ENCODE measurements around the gene TNIK. TPM values are rescaled to one million over a fixed set of nuclear protein-coding genes. Genes with fewer than 3 reads are reported as not detected.

Gene TNIK
- polyA plus RNA-seq, 1 donor from 2014 or later = 19.3 TPM

DNA sequence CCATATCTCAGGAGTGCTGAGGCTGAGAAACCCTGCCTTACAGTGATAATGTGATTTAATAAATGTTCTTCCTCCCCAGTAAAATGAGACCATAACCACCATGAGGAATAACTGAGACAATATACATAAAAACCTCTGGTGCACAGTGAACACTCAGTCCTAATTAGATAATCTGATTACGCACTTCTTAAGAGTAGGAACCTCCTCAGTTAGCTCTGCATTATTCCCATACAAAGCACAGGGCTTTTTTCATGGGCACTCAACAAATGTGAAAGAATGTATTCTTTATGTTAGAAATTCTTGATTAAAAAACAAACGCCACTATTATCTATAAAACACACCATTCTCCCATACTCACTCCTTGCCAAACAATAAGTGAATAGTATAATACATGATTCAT, 97.0 kb downstream of the TNIK start:
- Histone ChIP-seq H3K79me2 (replicated peaks; ENCODE audit: insufficient read depth, low read length) (no peaks in the 10 kb centered on the region), H3K9me3 (ENCODE audit: low read length) (no peaks in the 10 kb centered on the region), H3K4me3 (ENCODE audit: low read length) (no peak overlapping the region), H3F3A (ENCODE audit: insufficient read depth, low read length, poor library complexity, severe bottlenecking) (no peaks in the 10 kb centered on the region), H3K9ac (ENCODE audit: low read length) (no peak overlapping the region), H4K20me1 (ENCODE audit: insufficient read depth) (no peaks in the 10 kb centered on the region), H3K27me3 (ENCODE audit: insufficient read depth, low read depth, low read length) (no peaks in the 10 kb centered on the region), H3K36me3 (ENCODE audit: insufficient read depth, low read length) (no peaks in the 10 kb centered on the region), H2AFZ (ENCODE audit: low read depth, low read length) (no peak overlapping the region), H3K27ac (ENCODE audit: low read length) (no peak overlapping the region), H3K4me2 (ENCODE audit: low read length) (no peak overlapping the region), H3K9me2 (ENCODE audit: insufficient read depth, low read length) (no peaks in the 10 kb centered on the region)
- TF ChIP-seq EZH2 (IDR thresholded peaks at IDR 0.05; ENCODE audit: borderline replicate concordance, insufficient read depth, low read length, poor library complexity, severe bottlenecking) = no peak
- no peak for TF ChIP-seq SMC3 (conservative IDR thresholded peaks at IDR 0.05; ENCODE audit: poor library complexity)

DNA sequence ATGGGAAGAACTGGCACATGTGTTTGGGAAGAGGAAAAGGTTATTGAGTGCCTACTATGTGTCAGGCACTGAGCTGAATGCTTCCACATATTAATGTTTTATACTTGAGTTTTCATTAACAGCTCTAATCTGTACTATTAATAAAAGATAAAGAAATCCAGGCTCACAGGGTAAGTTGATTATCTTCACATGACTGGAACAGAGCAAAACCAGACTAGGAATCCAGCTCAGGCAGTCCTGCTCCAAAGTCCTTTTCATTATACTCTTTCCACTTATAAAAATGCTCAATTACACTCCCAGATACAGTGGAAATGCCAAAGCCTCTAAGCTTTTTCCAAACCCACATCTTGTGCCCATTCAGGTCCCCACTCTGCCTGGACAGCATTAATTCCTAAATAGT, 97.6 kb downstream of the TNIK start:
- no peaks in the 10 kb centered on the region for H4K20me1 ChIP-seq (ENCODE audit: insufficient read depth)
- H3K36me3 ChIP-seq (ENCODE audit: insufficient read depth, low read length) = no peaks in the 10 kb centered on the region
- H3K27me3 ChIP-seq (ENCODE audit: insufficient read depth, low read depth, low read length) = no peaks in the 10 kb centered on the region
- H3K4me3 ChIP-seq (ENCODE audit: low read length) = no peak overlapping the region
- no peaks in the 10 kb centered on the region for H3F3A ChIP-seq (ENCODE audit: insufficient read depth, low read length, poor library complexity, severe bottlenecking)
- no peak overlapping the region for H3K4me2 ChIP-seq (ENCODE audit: low read length)
- H3K79me2 ChIP-seq (replicated peaks; ENCODE audit: insufficient read depth, low read length) = no peaks in the 10 kb centered on the region
- no peaks in the 10 kb centered on the region for H3K9me2 ChIP-seq (ENCODE audit: insufficient read depth, low read length)
- no peak overlapping the region for H3K9ac ChIP-seq (ENCODE audit: low read length)
- H3K9me3 ChIP-seq (ENCODE audit: low read length) = no peaks in the 10 kb centered on the region
- TF ChIP-seq, protein P1, sequence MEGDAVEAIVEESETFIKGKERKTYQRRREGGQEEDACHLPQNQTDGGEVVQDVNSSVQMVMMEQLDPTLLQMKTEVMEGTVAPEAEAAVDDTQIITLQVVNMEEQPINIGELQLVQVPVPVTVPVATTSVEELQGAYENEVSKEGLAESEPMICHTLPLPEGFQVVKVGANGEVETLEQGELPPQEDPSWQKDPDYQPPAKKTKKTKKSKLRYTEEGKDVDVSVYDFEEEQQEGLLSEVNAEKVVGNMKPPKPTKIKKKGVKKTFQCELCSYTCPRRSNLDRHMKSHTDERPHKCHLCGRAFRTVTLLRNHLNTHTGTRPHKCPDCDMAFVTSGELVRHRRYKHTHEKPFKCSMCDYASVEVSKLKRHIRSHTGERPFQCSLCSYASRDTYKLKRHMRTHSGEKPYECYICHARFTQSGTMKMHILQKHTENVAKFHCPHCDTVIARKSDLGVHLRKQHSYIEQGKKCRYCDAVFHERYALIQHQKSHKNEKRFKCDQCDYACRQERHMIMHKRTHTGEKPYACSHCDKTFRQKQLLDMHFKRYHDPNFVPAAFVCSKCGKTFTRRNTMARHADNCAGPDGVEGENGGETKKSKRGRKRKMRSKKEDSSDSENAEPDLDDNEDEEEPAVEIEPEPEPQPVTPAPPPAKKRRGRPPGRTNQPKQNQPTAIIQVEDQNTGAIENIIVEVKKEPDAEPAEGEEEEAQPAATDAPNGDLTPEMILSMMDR (IDR thresholded peaks at IDR 0.05; ENCODE audit: poor library complexity, severe bottlenecking) = no peak
- TF ChIP-seq EZH2 (IDR thresholded peaks at IDR 0.05; ENCODE audit: borderline replicate concordance, insufficient read depth, low read length, poor library complexity, severe bottlenecking) (no peak), TAF1 (IDR thresholded peaks at IDR 0.05; ENCODE audit: low read depth) (no peak), RAD21 (conservative IDR thresholded peaks at IDR 0.05) (no peak), POLR2AphosphoS5 (IDR thresholded peaks at IDR 0.05) (no peak), MXI1 (conservative IDR thresholded peaks at IDR 0.05; ENCODE audit: poor library complexity, severe bottlenecking) (no peak), EP300 (conservative IDR thresholded peaks at IDR 0.05; ENCODE audit: poor library complexity, severe bottlenecking) (no peak), SMC3 (conservative IDR thresholded peaks at IDR 0.05; ENCODE audit: poor library complexity) (no peak)
- TF ChIP-seq, protein P2, sequence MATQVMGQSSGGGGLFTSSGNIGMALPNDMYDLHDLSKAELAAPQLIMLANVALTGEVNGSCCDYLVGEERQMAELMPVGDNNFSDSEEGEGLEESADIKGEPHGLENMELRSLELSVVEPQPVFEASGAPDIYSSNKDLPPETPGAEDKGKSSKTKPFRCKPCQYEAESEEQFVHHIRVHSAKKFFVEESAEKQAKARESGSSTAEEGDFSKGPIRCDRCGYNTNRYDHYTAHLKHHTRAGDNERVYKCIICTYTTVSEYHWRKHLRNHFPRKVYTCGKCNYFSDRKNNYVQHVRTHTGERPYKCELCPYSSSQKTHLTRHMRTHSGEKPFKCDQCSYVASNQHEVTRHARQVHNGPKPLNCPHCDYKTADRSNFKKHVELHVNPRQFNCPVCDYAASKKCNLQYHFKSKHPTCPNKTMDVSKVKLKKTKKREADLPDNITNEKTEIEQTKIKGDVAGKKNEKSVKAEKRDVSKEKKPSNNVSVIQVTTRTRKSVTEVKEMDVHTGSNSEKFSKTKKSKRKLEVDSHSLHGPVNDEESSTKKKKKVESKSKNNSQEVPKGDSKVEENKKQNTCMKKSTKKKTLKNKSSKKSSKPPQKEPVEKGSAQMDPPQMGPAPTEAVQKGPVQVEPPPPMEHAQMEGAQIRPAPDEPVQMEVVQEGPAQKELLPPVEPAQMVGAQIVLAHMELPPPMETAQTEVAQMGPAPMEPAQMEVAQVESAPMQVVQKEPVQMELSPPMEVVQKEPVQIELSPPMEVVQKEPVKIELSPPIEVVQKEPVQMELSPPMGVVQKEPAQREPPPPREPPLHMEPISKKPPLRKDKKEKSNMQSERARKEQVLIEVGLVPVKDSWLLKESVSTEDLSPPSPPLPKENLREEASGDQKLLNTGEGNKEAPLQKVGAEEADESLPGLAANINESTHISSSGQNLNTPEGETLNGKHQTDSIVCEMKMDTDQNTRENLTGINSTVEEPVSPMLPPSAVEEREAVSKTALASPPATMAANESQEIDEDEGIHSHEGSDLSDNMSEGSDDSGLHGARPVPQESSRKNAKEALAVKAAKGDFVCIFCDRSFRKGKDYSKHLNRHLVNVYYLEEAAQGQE (IDR thresholded peaks at IDR 0.05; ENCODE audit: borderline replicate concordance) = no peak
- H2AFZ ChIP-seq (ENCODE audit: low read depth, low read length) = no peak overlapping the region
- H3K27ac ChIP-seq (ENCODE audit: low read length) = no peak overlapping the region

DNA sequence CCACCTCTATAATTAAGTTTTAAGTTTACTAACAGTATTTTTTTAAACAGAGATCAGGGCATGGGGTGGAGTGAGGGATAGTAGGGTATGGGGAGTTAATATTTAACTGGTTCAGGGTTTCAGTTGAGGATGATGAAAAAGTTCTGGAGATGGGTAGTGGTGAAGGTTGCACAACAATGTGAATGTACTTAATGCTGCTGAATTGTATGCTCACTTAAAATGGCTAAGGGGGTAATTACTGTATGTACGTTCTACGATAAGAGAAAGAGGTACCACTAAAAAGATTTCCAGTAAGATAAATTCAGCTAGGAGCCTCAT, 101.4 kb downstream of the TNIK start:
- Histone ChIP-seq H3K4me3 (ENCODE audit: low read length) (no peak overlapping the region), H4K20me1 (ENCODE audit: insufficient read depth) (no peaks in the 10 kb centered on the region), H3K27ac (ENCODE audit: low read length) (no peak overlapping the region), H3K9me3 (ENCODE audit: low read length) (no peaks in the 10 kb centered on the region), H2AFZ (ENCODE audit: low read depth, low read length) (no peak overlapping the region), H3K9ac (ENCODE audit: low read length) (no peak overlapping the region), H3K9me2 (ENCODE audit: insufficient read depth, low read length) (no peaks in the 10 kb centered on the region), H3K4me2 (ENCODE audit: low read length) (no peak overlapping the region), H3F3A (ENCODE audit: insufficient read depth, low read length, poor library complexity, severe bottlenecking) (no peaks in the 10 kb centered on the region), H3K36me3 (ENCODE audit: insufficient read depth, low read length) (no peaks in the 10 kb centered on the region), H3K27me3 (ENCODE audit: insufficient read depth, low read depth, low read length) (no peaks in the 10 kb centered on the region), H3K79me2 (replicated peaks; ENCODE audit: insufficient read depth, low read length) (no peaks in the 10 kb centered on the region)
- TF ChIP-seq RAD21 (conservative IDR thresholded peaks at IDR 0.05) = no peak
- TF ChIP-seq, protein P2 (IDR thresholded peaks at IDR 0.05; ENCODE audit: borderline replicate concordance) = no peak
- TF ChIP-seq SMC3 (conservative IDR thresholded peaks at IDR 0.05; ENCODE audit: poor library complexity) = no peak
- no peak for TF ChIP-seq POLR2AphosphoS5 (IDR thresholded peaks at IDR 0.05)
- TF ChIP-seq TAF1 (IDR thresholded peaks at IDR 0.05; ENCODE audit: low read depth) = no peak
- TF ChIP-seq EZH2 (IDR thresholded peaks at IDR 0.05; ENCODE audit: borderline replicate concordance, insufficient read depth, low read length, poor library complexity, severe bottlenecking) = no peak
- TF ChIP-seq EP300 (conservative IDR thresholded peaks at IDR 0.05; ENCODE audit: poor library complexity, severe bottlenecking) = no peak
- TF ChIP-seq, protein P1 (IDR thresholded peaks at IDR 0.05; ENCODE audit: poor library complexity, severe bottlenecking) = no peak
- no peak for TF ChIP-seq MXI1 (conservative IDR thresholded peaks at IDR 0.05; ENCODE audit: poor library complexity, severe bottlenecking)
